ENCODE results near the gene RTP3. TPM values are rescaled to one million over a fixed set of nuclear protein-coding genes. Genes with fewer than 3 reads are reported as not detected.

The RTP3 gene
- total and polyA plus RNA-seq, 2 of the 8 experiments (the other 6 are each of a cell fraction or from before 2014, with no cell fraction given) = 0.08 TPM; not detected in 1

DNA sequence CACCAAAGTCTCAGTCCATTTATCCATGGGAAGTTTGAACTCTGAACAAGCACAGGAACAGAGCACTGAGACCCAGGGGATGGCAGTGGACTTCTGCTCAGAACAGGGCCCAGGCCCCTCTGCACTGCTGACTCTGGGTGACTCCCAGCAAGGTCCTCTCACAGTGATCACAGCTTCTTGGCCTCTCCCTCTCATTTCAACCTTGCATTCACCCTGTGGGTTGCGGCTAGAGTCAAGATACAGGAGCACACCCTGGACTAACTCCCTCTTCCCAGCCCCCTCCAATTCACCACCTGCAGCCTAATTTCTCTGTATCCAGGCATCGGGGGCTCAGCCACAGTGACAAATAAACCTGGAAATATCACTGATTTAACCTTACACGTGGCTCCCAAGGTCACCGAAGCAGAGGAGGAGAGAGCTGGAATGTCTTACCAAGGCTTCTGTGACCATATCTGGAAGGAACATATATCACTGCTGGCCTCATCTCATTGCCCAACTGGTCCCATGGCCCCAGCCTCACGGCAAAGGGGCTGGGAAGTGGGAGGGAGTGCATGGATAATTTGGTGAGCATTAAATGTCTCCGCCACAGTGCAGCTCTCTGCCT, 1.2 kb downstream of the RTP3 start (continued):
- no peak for TF ChIP-seq CHD7 (IDR thresholded peaks at IDR 0.05; ENCODE audit: insufficient replicate concordance, low read length)
- no peak for TF ChIP-seq JUND (IDR thresholded peaks at IDR 0.05; ENCODE audit: low read length)
